ENCODE results near the gene ABHD11.

Gene ABHD11

DNA sequence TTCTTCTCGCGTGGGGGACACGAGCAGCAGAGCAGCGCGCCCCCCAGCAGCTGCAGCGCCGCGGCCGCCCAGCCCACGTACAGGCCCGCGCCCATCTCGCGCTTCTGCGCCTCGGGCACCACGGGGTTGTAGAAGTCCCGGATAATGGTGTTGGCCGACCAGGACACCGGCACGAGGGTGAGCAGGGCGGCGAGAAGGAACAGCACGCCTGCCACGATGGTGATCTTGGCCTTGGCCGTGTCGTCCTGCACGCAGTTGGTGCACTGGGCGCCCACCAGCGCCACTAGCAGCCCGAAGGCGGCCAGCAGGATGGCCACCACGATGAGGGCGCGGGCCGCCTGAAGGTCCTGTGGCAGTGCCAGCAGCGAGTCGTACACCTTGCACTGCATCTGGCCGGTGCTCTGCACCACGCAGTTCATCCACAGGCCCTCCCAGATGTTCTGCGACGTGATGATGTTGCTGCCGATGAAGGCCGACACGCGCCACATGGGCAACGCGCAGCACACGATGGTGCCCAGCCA is 30.9 kb upstream of the ABHD11 start:
- Histone ChIP-seq H3K27me3 (ENCODE audit: control insufficient read depth in 1 of 2, insufficient read depth in 2 of 2, low read length in 2 of 2) (peaks cover 4% of the 10 kb centered on the region in 2 donors), H3K4me1 (ENCODE audit: control insufficient read depth in 1 of 2, insufficient read depth in 2 of 2, low read length in 2 of 2) (peaks cover 19 to 21% of the 10 kb centered on the region in 2 donors), H3K27ac (ENCODE audit: low read depth, low read length) (peak overlapping the region; percentile 96), H3K9me3 (ENCODE audit: control insufficient read depth in 1 of 2, low read length in 2 of 2) (no peaks in the 10 kb centered on the region), H3K4me3 (ENCODE audit: low read depth in 1 of 2, low read length in 2 of 2) (peak overlapping the region; percentile 88 to 91), H3K36me3 (ENCODE audit: control insufficient read depth in 1 of 2, insufficient read depth in 2 of 2, low read length in 2 of 2) (peaks cover 0 to 7% of the 10 kb centered on the region in 2 donors), H3K9ac (ENCODE audit: low read depth in 1 of 2, low read length in 2 of 2) (peak overlapping the region; percentile 95 to 98)

DNA sequence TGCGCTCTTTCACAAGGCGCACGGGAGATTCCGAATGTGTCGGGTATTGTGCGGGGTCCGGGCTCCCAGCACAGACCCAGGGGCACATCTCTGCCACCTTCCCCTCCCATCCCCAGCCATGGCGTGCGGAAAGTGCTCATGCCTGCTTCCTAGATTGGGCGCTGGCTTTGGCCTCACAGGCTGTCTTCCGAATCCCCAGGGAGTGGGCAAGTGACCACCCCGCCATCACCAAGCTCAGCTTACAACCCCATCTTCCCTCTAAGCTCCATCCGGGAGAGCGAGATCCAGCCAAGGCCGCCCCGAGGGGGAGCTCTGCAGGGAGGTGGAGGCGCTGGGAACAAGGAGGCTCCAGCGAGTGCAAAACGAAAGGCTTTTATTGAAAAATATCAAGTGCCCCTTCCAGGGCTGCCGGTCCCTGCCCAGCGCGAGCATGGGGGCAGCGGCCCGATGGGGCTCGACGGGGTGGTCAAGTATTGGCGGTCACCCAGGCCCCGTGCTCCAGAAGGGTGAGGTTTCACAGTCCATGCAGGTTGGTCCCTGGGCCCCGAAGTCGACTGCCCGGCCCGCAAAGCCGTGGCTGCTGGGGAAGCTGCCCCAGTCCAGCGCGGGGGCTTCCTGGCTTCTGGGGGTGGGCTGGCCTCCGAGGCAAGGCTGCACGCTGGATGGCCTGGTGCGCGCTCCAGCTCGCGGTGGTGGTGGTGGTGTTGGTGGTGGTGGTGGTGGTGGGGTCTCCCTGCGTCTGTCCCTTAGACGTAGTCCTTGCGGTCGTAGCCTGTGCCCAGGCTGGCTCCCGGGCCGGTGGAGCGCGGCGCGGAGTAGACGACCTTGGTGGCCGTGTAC is 30.3 kb upstream of the ABHD11 start:
- Histone ChIP-seq H3K4me1 (ENCODE audit: control insufficient read depth in 1 of 2, insufficient read depth in 2 of 2, low read length in 2 of 2) (peaks cover 12 to 14% of the 10 kb centered on the region in 2 donors), H3K36me3 (ENCODE audit: control insufficient read depth in 1 of 2, insufficient read depth in 2 of 2, low read length in 2 of 2) (peaks cover 0 to 7% of the 10 kb centered on the region in 2 donors), H3K27me3 (ENCODE audit: control insufficient read depth in 1 of 2, insufficient read depth in 2 of 2, low read length in 2 of 2) (peaks cover 4% of the 10 kb centered on the region in 2 donors), H3K27ac (ENCODE audit: low read depth, low read length) (peak overlapping the region; percentile 96), H3K9me3 (ENCODE audit: control insufficient read depth in 1 of 2, low read length in 2 of 2) (no peaks in the 10 kb centered on the region), H3K9ac (ENCODE audit: low read depth in 1 of 2, low read length in 2 of 2) (peak overlapping the region; percentile 95 to 98), H3K4me3 (ENCODE audit: low read depth in 1 of 2, low read length in 2 of 2) (peak overlapping the region; percentile 88 to 91)

DNA sequence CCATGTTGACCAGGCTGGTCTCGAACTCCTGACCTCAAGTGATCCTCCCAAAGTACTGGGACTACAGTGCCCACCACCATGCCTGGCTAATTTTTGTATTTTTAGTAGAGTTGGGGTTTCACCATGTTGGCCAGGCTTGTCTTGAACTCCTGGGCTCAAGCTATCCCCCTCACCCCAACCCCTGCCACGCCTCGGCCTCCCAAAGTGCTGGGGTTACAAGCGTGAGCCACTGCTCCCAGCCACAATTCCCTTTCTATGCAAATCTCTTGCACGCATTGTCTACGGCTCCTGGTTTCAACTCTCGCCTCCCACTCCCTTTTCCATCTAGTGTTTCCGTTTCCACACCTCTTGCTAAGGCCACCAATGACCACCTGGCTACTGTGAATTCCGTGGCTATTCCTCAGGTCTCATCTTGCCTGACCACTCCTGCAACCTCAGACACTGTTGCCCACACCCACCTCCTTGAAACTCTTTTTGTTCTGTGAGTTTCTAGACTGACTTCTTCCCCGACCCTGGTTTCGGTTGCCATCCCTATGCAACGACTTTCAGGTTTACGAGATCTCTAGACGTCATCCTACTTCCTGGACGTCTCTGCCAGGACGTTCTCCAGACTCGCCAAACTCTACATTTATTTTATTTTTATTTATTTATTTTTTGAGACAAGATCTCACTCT is 28.1 kb upstream of the ABHD11 start:
- Histone ChIP-seq H3K9me3 (ENCODE audit: control insufficient read depth in 1 of 2, low read length in 2 of 2) (no peaks in the 10 kb centered on the region), H3K27me3 (ENCODE audit: control insufficient read depth in 1 of 2, insufficient read depth in 2 of 2, low read length in 2 of 2) (peaks cover 4% of the 10 kb centered on the region in 2 donors), H3K9ac (ENCODE audit: low read depth in 1 of 2, low read length in 2 of 2) (no peak overlapping the region), H3K27ac (ENCODE audit: low read depth, low read length) (no peak overlapping the region), H3K4me3 (ENCODE audit: low read depth in 1 of 2, low read length in 2 of 2) (no peak overlapping the region), H3K4me1 (ENCODE audit: control insufficient read depth in 1 of 2, insufficient read depth in 2 of 2, low read length in 2 of 2) (peaks cover 0 to 10% of the 10 kb centered on the region in 2 donors), H3K36me3 (ENCODE audit: control insufficient read depth in 1 of 2, insufficient read depth in 2 of 2, low read length in 2 of 2) (peaks cover 0 to 7% of the 10 kb centered on the region in 2 donors)

DNA sequence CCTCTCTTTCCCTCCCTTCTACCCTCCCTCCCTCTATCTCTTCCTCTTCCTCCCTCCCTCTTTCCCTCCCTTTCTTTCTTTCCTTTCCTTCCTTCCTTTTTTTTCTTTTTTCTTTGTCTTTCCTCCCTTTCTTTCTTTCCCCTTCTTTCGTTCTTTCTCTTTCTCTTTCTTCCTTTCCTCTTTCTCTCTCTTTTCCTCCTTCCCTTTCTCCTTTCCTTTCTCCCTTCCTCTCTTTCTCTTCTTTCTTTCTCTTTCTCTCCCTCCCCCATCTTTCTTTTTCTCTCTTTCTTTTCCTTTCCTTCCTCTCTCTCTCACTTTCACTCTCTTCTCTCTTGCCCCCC is 24.0 kb upstream of the ABHD11 start:
- H3K9ac ChIP-seq (ENCODE audit: low read depth in 1 of 2, low read length in 2 of 2): no peak overlapping the region
- no peak overlapping the region for H3K27ac ChIP-seq (ENCODE audit: low read depth, low read length)
- no peaks in the 10 kb centered on the region for H3K9me3 ChIP-seq (ENCODE audit: control insufficient read depth in 1 of 2, low read length in 2 of 2)
- peaks cover 7 to 12% of the 10 kb centered on the region in 2 donors for H3K4me1 ChIP-seq (ENCODE audit: control insufficient read depth in 1 of 2, insufficient read depth in 2 of 2, low read length in 2 of 2)
- no peak overlapping the region for H3K4me3 ChIP-seq (ENCODE audit: low read depth in 1 of 2, low read length in 2 of 2)
- no peaks in the 10 kb centered on the region for H3K27me3 ChIP-seq (ENCODE audit: control insufficient read depth in 1 of 2, insufficient read depth in 2 of 2, low read length in 2 of 2)
- H3K36me3 ChIP-seq (ENCODE audit: control insufficient read depth in 1 of 2, insufficient read depth in 2 of 2, low read length in 2 of 2): no peaks in the 10 kb centered on the region

DNA sequence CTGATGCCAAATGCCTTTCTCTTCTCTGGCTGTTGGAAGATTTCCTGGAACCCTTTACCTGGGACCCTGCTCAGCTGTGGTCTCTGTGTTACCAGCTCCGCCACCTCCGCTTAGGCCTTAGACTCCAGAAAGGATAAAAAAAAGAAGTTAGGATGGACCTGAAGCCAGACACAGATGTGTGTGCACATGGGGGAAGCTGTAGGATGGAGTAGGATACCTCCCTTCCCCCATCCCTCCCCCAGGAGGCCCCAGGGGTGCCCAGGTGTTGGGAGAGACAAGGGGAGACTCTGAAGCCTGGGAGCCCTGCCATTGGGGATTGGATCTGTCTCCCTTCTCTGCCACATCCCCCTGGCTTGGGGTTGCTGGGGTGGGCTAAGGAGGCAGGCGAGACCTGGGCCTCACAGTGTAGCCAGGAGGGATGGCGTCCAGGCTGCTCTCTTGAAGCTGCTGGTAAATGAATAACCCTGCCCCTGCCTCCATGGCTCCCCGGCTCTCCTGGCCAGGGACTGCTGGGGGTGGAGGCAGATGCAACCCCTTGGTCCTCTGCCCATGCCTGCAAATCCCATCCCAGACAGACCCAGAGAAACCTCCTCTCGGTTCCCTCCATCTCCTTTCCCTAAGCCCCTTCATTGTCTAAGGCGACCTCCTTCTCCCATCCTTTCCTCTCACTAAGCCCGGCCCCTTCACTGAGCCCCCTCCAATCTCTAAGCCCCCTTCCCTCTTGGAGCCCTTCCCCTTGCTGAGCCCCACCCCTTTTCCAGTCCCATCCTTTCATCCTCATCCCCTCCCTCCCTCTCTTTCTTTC is 23.5 kb upstream of the ABHD11 start:
- no peaks in the 10 kb centered on the region for H3K36me3 ChIP-seq (ENCODE audit: control insufficient read depth in 1 of 2, insufficient read depth in 2 of 2, low read length in 2 of 2)
- H3K4me3 ChIP-seq (ENCODE audit: low read depth in 1 of 2, low read length in 2 of 2): no peak overlapping the region
- H3K4me1 ChIP-seq (ENCODE audit: control insufficient read depth in 1 of 2, insufficient read depth in 2 of 2, low read length in 2 of 2): peaks cover 10 to 12% of the 10 kb centered on the region in 2 donors
- H3K27ac ChIP-seq (ENCODE audit: low read depth, low read length): no peak overlapping the region
- no peak overlapping the region for H3K9ac ChIP-seq (ENCODE audit: low read depth in 1 of 2, low read length in 2 of 2)
- no peaks in the 10 kb centered on the region for H3K27me3 ChIP-seq (ENCODE audit: control insufficient read depth in 1 of 2, insufficient read depth in 2 of 2, low read length in 2 of 2)
- no peaks in the 10 kb centered on the region for H3K9me3 ChIP-seq (ENCODE audit: control insufficient read depth in 1 of 2, low read length in 2 of 2)

DNA sequence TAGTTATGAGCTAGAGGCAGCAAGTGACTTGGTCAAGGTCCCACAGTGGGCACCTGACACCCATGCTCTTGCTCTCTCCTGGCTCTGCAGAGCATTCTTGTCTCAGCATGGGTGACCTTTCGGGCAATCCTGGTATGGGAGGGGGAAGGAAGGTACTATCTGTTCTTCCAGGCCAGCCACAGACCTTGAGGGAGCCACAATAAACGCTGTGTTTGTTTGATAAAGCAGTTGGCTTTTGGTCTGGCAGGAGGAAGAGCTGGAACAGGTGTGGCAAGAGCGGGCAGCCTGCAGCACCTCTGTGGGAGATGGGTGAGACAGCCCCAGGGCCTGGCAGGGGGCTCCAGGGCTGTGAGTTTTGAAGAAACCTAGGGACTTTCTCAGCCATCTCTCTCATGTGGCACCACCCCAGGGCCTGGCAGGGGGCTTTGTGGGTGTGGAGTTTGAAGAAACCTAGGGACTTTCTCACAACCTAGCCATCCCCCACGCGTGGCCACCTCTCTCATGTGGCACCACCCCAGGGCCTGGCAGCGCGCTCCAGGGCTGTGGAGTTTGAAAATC is 20.1 kb upstream of the ABHD11 start:
- Histone ChIP-seq H3K9me3 (ENCODE audit: control insufficient read depth in 1 of 2, low read length in 2 of 2) (no peaks in the 10 kb centered on the region), H3K4me1 (ENCODE audit: control insufficient read depth in 1 of 2, insufficient read depth in 2 of 2, low read length in 2 of 2) (peaks cover 12 to 14% of the 10 kb centered on the region in 2 donors), H3K27me3 (ENCODE audit: control insufficient read depth in 1 of 2, insufficient read depth in 2 of 2, low read length in 2 of 2) (no peaks in the 10 kb centered on the region), H3K27ac (ENCODE audit: low read depth, low read length) (peak overlapping the region; percentile 36), H3K36me3 (ENCODE audit: control insufficient read depth in 1 of 2, insufficient read depth in 2 of 2, low read length in 2 of 2) (no peaks in the 10 kb centered on the region), H3K4me3 (ENCODE audit: low read depth in 1 of 2, low read length in 2 of 2) (no peak overlapping the region), H3K9ac (ENCODE audit: low read depth in 1 of 2, low read length in 2 of 2) (peak overlapping the region in 1 of 2 donors; percentile 51)

DNA sequence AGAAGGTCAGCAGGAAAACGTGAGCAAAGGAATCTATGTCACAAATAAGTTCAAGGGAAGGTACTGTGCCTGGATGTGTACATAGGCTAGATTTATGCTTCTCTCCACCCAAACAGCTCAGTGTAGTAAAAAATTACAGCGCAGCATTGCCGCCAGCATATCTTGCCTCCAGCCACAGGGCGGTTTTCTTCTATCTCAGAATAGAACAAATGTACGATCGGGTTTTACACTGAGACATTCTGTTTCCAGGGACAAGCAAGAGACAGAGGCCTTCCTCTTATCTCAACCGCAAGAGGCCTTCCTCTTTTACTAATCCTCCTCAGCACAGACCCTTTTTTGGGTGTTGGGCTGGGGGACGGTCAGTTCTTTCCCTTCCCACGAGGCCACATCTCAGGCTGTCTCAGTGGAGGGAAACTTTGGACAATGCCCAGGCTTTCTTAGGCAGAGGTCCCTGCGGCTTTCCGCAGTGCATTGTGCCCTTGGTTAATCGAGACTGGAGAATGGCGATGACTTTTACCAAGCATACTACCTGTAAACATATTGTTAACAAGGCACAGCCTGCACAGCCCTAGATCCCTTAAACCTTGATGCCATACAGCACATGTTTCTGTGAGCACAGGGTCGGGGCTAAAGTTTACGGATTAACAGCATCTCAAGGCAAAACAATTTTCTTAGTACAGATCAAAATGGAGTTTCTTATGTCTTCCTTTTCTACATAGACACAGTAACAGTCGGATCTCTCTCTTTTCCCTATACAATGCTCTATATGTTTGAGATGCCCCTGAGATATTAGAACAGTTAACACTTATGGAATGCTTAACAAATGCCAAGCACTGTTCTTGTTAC is 11.6 kb upstream of the ABHD11 start:
- Histone ChIP-seq H3K9me3 (ENCODE audit: control insufficient read depth in 1 of 2, low read length in 2 of 2) (no peaks in the 10 kb centered on the region), H3K27ac (ENCODE audit: low read depth, low read length) (no peak overlapping the region), H3K9ac (ENCODE audit: low read depth in 1 of 2, low read length in 2 of 2) (no peak overlapping the region), H3K4me3 (ENCODE audit: low read depth in 1 of 2, low read length in 2 of 2) (no peak overlapping the region), H3K27me3 (ENCODE audit: control insufficient read depth in 1 of 2, insufficient read depth in 2 of 2, low read length in 2 of 2) (no peaks in the 10 kb centered on the region), H3K4me1 (ENCODE audit: control insufficient read depth in 1 of 2, insufficient read depth in 2 of 2, low read length in 2 of 2) (no peaks in the 10 kb centered on the region), H3K36me3 (ENCODE audit: control insufficient read depth in 1 of 2, insufficient read depth in 2 of 2, low read length in 2 of 2) (no peaks in the 10 kb centered on the region)

DNA sequence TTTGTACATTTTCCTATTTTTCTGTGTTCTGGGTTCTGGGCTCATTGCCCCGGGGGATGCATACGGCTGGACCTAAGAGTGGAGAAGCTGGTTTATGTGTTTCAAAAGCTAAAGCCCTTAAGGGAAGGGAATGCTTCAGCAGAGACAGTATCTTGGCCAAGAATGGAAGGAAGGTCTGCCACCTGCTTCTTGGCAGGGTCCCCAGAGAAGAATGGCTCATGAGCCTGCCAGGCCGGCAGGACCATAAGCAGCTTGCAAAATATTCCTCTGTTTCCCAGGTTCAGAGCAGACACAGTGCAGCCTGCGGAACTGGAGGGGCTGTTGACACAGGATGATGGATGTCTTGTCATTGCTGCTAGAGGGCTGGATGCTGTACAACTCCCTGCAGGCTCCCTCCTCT is 7.8 kb upstream of the ABHD11 start:
- Histone ChIP-seq H3K9me3 (ENCODE audit: control insufficient read depth in 1 of 2, low read length in 2 of 2) (no peaks in the 10 kb centered on the region), H3K27ac (ENCODE audit: low read depth, low read length) (no peak overlapping the region), H3K4me3 (ENCODE audit: low read depth in 1 of 2, low read length in 2 of 2) (no peak overlapping the region), H3K9ac (ENCODE audit: low read depth in 1 of 2, low read length in 2 of 2) (no peak overlapping the region), H3K36me3 (ENCODE audit: control insufficient read depth in 1 of 2, insufficient read depth in 2 of 2, low read length in 2 of 2) (no peaks in the 10 kb centered on the region), H3K4me1 (ENCODE audit: control insufficient read depth in 1 of 2, insufficient read depth in 2 of 2, low read length in 2 of 2) (peaks cover 12 to 21% of the 10 kb centered on the region in 2 donors), H3K27me3 (ENCODE audit: control insufficient read depth in 1 of 2, insufficient read depth in 2 of 2, low read length in 2 of 2) (no peaks in the 10 kb centered on the region)

Data from duodenal mucosa (tissue), 2 donors.